ENCODE results near the gene ARAP3. TPM values are rescaled to one million over a fixed set of nuclear protein-coding genes. Genes with fewer than 3 reads are reported as not detected.
A peak's percentile ranks its signal among the peaks of the same experiment; 100 is the strongest.

ARAP3 gene
- total and polyA plus RNA-seq, 9 of the 15 experiments (the other 6 are each of a cell fraction or from before 2014, with no cell fraction given), result 0.83 to 25.7 (median 6.4) TPM

DNA sequence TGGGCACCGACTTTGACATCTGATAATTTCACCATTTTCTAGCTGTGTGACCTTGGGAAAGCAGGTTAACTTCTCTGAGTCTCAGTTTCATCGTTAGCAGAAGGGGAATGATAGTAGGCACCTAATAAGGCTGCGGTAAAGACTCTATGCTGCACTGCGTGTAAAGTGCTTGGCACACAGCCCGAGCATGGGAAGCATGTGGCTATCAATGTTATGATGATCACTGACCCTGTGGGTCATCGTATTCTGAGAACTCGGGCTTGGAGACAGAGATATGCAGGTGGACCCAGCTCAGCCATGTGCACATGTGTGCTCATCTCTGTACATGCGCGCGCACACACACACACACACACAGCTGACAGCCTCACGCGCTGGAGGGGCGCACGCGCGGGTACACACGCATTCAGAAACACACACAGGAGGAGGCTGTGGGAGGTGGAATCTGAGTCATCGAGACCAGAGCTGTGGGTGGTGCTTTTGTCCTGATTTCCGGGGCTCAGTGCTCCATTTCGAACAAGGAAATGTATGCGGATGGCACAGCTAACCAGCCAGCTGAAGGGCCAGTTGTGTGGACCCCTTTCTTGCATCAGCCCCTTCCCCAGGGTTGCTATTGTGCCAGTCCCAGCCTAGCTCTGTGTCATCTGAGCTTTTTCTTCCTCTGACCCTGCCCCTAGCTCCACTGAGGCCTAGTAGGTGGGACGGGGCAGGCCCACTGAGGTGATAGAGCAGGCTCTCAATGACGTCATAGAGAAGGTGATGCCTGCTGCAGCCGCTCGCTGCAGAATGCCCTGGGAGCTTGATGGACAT, 11.1 kb upstream of the ARAP3 start (continued):
- peak; percentile 89 to 91 for TF ChIP-seq NRF1 (conservative IDR thresholded peaks at IDR 0.05 in 1 of 2, IDR thresholded peaks at IDR 0.05 in 1 of 2)
- TF ChIP-seq, protein P1, sequence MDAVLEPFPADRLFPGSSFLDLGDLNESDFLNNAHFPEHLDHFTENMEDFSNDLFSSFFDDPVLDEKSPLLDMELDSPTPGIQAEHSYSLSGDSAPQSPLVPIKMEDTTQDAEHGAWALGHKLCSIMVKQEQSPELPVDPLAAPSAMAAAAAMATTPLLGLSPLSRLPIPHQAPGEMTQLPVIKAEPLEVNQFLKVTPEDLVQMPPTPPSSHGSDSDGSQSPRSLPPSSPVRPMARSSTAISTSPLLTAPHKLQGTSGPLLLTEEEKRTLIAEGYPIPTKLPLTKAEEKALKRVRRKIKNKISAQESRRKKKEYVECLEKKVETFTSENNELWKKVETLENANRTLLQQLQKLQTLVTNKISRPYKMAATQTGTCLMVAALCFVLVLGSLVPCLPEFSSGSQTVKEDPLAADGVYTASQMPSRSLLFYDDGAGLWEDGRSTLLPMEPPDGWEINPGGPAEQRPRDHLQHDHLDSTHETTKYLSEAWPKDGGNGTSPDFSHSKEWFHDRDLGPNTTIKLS (IDR thresholded peaks at IDR 0.05; ENCODE audit: borderline replicate concordance, low read depth), result no peak
- TF ChIP-seq DDX20 (tag; IDR thresholded peaks at IDR 0.05; ENCODE audit: low read depth), result no peak
- no peak for TF ChIP-seq SRSF9 (IDR thresholded peaks at IDR 0.05; ENCODE audit: borderline replicate concordance, low read depth, low read length)
- TF ChIP-seq, protein P2, sequence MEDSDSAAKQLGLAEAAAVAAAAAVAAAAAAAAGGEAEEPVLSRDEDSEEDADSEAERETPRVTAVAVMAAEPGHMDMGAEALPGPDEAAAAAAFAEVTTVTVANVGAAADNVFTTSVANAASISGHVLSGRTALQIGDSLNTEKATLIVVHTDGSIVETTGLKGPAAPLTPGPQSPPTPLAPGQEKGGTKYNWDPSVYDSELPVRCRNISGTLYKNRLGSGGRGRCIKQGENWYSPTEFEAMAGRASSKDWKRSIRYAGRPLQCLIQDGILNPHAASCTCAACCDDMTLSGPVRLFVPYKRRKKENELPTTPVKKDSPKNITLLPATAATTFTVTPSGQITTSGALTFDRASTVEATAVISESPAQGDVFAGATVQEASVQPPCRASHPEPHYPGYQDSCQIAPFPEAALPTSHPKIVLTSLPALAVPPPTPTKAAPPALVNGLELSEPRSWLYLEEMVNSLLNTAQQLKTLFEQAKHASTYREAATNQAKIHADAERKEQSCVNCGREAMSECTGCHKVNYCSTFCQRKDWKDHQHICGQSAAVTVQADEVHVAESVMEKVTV (CRISPR knock-in tag; IDR thresholded peaks at IDR 0.05), result no peak
- no peak for TF ChIP-seq MCM2 (IDR thresholded peaks at IDR 0.05; ENCODE audit: low read depth)
- TF ChIP-seq IRF2 (CRISPR knock-in tag; IDR thresholded peaks at IDR 0.05), result no peak
- TF ChIP-seq ATF3 (IDR thresholded peaks at IDR 0.05), result peak; percentile 84
- TF ChIP-seq ATF3 (CRISPR knock-in tag; conservative IDR thresholded peaks at IDR 0.05), result no peak
- no peak for TF ChIP-seq NFXL1 (CRISPR knock-in tag; IDR thresholded peaks at IDR 0.05)
- no peak for TF ChIP-seq CREB5 (CRISPR knock-in tag; IDR thresholded peaks at IDR 0.05)
- TF ChIP-seq HCFC1 (IDR thresholded peaks at IDR 0.05; ENCODE audit: low read depth, low read length), result no peak
- no peak for TF ChIP-seq HIVEP1 (CRISPR knock-in tag; IDR thresholded peaks at IDR 0.05)
- no peak for TF ChIP-seq ARID3B (CRISPR knock-in tag; IDR thresholded peaks at IDR 0.05; ENCODE audit: borderline replicate concordance)
- peak; percentile 78 for TF ChIP-seq GABPB1 (CRISPR knock-in tag; IDR thresholded peaks at IDR 0.05)
- TF ChIP-seq FUS (optimal IDR thresholded peaks at IDR 0.05; ENCODE audit: low read depth, low read length), result no peak
- no peak for TF ChIP-seq ZBTB7A (IDR thresholded peaks at IDR 0.05; ENCODE audit: borderline replicate concordance, control insufficient read depth, low read depth, low read length)
- peak; percentile 27 for TF ChIP-seq BRD9 (IDR thresholded peaks at IDR 0.05; ENCODE audit: low read depth, partially characterized antibody)
- TF ChIP-seq TAL1 (IDR thresholded peaks at IDR 0.05), result peak; percentile 40; the same call in 1 of the 2 replicates
- no peak for TF ChIP-seq SNRNP70 (optimal IDR thresholded peaks at IDR 0.05; ENCODE audit: low read depth, low read length)
- peak; percentile 43; the same call in 1 of the 2 replicates for TF ChIP-seq CREM (IDR thresholded peaks at IDR 0.05; ENCODE audit: low read depth)
- no peak for TF ChIP-seq ZNF561 (CRISPR knock-in tag; conservative IDR thresholded peaks at IDR 0.05)

All from K562 (cell line).